Measurements from ENCODE around the gene NUP160.

DNA sequence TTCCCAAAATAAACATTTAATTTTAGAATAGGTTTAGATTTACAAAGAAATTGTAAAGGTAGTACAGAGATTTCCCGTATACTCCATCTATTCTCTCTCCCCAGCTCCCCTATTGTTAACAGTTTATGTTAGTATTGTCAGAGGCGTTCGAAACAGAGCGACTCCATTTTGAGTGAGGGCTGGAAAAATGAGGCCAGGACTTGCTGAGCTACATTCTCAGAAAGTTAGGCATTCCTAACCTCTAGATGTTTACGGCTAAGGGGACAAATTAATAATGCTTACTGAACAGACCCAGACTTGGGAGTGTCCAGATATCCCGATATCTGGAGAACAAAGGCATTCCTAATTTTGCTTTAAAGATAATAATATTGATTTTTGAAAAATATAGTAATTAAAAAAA is 12.4 kb upstream of the NUP160 start:
- TF ChIP-seq, protein P1, sequence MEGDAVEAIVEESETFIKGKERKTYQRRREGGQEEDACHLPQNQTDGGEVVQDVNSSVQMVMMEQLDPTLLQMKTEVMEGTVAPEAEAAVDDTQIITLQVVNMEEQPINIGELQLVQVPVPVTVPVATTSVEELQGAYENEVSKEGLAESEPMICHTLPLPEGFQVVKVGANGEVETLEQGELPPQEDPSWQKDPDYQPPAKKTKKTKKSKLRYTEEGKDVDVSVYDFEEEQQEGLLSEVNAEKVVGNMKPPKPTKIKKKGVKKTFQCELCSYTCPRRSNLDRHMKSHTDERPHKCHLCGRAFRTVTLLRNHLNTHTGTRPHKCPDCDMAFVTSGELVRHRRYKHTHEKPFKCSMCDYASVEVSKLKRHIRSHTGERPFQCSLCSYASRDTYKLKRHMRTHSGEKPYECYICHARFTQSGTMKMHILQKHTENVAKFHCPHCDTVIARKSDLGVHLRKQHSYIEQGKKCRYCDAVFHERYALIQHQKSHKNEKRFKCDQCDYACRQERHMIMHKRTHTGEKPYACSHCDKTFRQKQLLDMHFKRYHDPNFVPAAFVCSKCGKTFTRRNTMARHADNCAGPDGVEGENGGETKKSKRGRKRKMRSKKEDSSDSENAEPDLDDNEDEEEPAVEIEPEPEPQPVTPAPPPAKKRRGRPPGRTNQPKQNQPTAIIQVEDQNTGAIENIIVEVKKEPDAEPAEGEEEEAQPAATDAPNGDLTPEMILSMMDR (IDR thresholded peaks at IDR 0.05), result no peak
- no peak for TF ChIP-seq POLR2A (IDR thresholded peaks at IDR 0.05)

Measured in body of pancreas (tissue), 4 donors.